ENCODE measurements around the gene B3GNT5. TPM values are rescaled to one million over a fixed set of nuclear protein-coding genes. Genes with fewer than 3 reads are reported as not detected.

Gene B3GNT5, protein sequence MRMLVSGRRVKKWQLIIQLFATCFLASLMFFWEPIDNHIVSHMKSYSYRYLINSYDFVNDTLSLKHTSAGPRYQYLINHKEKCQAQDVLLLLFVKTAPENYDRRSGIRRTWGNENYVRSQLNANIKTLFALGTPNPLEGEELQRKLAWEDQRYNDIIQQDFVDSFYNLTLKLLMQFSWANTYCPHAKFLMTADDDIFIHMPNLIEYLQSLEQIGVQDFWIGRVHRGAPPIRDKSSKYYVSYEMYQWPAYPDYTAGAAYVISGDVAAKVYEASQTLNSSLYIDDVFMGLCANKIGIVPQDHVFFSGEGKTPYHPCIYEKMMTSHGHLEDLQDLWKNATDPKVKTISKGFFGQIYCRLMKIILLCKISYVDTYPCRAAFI
- 50.9 and 51.6 TPM in 2 replicates for total RNA-seq

DNA sequence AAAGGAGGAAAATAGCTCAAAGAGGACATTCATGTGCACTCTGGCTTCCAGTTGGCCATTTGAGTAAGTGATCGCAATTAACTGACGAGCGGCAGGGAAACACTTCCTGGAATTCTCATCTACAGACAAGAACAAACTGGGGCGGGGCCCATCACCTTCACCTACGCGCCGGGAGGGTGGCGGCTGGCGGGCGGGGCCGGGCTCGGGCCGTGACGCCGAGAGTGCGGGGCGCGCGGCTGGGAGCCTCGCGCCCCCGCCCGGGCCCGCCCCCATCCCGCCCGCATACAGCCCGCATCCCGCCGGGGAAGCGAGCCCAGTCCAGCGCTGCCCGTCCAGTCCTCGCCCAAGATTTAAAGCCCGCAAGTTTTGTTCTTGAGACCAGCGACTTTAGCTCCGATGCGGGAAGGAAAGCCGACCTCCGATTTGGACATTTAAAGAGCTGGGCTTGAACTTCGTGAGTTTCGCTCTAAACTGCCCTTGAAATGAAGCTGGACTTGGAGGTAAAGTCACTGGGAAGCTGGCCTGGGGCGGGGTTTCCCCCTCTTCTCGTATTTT is at the start of gene B3GNT5:
B3GNT5 (plus strand) TSS at position 281 of the 555 bp plus-strand sequence. CDS start 16,546 bp downstream, outside the sequence.
- DNase-seq (ENCODE audit: extremely low read depth, low read depth, low spot score): no peak

GRCh38 chr3:183203670-183204069 is 49.4 kb upstream of the B3GNT5 start:
- DNase-seq (ENCODE audit: extremely low read depth, low read depth, low spot score): no peak

- DNase-seq (ENCODE audit: extremely low read depth, low read depth, low spot score): no peak
Measured at GRCh38 chr3:183208260-183208659, 44.8 kb upstream of the B3GNT5 start.

DNA sequence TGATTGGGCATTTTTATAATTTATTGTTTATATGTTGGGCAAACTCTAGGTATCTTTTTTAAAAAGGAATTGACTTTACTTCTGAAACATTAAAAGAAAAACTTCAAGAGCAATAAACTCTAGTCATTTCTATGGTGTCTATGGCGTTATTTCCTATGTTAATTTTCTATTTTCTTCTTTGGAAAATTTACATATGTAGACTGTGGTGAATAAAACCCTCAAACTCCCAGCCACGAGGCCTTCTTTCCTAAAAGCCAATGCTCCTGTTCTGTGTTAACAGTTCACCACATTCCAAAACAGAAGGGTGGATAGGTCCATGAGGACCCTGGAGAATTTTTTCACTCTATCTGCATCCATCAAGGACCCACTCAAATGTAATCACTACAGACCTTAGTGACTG is 44.3 kb upstream of the B3GNT5 start:
- no peak for DNase-seq (ENCODE audit: extremely low read depth, low read depth, low spot score)

GRCh38 chr3:183210341-183210740 is 42.7 kb upstream of the B3GNT5 start:
- no peak for DNase-seq (ENCODE audit: extremely low read depth, low read depth, low spot score)

- no peak for DNase-seq (ENCODE audit: extremely low read depth, low read depth, low spot score)
Measured at GRCh38 chr3:183210862-183211341, 42.2 kb upstream of the B3GNT5 start.

- DNase-seq (ENCODE audit: extremely low read depth, low read depth, low spot score): no peak
Measured at GRCh38 chr3:183211352-183211751, 41.7 kb upstream of the B3GNT5 start.

DNA sequence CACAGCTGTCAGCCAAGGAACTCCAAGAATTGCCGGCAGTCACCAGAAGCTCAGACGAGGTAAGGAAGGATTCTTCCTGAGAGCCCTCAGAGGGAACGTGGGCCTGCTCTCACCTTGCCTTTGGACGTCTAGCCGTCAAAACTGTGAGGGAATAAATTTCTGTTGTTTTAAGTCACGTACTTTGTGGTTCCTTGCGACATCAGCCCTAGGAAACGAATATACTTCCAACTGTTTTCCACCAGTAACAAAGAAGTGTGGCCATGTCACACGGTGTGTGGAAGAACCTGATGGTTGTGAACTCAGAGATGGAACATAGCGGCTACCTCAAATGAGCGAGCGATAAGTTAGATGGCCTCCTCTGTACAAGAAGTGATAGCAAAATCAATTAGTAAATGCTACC is 41.0 kb upstream of the B3GNT5 start:
- no peak for DNase-seq (ENCODE audit: extremely low read depth, low read depth, low spot score)

- DNase-seq (ENCODE audit: extremely low read depth, low read depth, low spot score): no peak
Measured at GRCh38 chr3:183212565-183212964, 40.5 kb upstream of the B3GNT5 start.

GRCh38 chr3:183213415-183214276 is 39.4 kb upstream of the B3GNT5 start:
- DNase-seq (ENCODE audit: extremely low read depth, low read depth, low spot score): no peak

DNA sequence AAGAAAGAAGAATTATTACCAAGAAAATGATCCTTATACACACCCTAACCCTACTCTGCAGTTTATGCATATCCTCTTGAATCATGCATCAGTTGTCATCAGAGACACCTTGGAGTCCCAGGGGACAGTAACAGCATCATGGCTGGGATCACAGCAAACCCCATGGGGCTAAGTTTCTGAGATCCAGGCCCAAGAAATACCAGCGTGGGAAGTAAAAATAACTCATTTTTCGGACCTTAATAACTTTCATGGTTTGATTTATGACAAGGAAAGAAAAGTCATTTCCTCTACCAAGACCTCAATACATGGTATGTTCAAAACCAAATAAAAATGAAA is 38.8 kb upstream of the B3GNT5 start:
- DNase-seq (ENCODE audit: extremely low read depth, low read depth, low spot score): no peak

DNA sequence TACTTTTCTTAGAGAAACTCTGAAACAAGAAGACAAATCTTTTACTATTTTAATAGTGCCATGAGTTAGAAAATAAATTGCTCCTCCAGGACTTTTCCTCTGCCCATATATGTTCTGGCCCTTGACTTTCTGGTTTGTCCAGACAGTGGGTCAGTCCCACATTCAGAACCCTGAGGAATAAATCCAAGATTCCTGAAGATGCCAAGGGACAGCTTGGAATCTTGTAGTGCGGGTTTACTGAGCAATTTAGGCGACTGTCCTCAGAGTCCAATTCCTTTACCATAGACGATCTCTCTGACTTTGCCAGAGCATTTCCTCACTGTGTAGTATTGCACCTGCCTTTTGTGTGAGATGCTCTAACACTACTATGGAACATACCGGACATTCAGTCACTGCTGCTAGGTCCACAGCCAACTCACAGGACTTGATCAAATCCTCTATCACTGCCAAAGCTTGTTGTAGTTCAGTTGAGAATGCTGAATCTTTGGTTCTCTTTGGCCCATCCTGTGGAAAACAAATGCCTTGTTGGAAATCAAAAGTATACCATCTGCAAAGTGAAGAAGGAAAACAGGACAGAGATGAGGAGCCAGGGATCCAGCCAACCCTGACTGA is 37.4 kb upstream of the B3GNT5 start:
- no peak for DNase-seq (ENCODE audit: extremely low read depth, low read depth, low spot score)

DNA sequence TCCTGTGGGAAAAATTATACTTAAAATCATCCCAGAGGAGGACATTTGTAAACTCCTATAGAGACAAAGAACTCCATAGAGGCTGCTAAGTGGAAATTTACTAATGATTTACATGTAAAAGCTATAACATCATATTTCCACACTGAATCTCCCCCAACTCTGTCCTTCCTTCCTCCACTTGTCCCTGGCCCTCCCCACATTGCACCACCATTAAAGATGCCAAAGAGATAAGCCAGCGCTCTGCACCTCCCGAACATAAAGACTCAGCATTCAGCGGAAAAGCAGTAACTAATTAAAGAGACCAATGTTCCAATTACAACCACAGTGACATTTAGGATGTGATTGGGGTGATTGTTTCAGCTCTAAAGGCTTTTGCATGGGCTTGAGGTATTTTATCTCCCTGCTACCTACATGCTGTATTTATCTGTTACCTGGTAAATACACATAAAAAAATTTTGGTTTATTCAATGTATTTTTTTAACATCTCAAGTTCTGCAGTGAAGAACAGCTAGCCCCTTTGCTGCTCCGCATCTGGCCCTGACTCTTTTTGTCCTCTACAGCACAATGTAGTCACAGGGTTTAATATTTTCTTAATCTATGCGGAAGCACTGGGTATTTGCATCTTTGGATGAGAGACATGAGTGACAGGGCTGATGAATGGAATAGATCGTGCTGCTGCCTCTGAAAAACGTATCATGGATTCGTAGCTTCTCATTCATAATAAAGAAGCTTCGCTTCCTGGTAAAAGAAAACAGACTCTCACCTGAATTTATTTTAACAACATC is 35.3 kb upstream of the B3GNT5 start:
- DNase-seq (ENCODE audit: extremely low read depth, low read depth, low spot score): no peak

DNA sequence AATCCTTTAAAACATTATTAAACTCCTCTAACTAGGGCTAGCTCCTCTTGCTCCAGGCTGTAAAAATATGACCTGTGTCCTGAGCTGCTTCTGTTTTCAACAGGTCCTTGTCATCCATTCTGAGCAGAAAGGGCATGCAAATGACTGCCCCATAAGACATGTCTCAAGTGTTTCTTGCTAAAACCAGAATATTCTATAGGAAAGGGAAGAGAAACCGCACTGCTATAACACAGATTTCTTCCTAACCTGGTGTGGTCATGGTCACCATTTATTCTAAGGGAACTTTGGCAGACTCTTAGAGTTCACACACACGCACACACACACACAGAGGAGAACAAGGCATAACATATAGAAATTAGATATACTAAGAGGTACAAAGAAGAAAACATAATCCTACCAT is 34.2 kb upstream of the B3GNT5 start:
- no peak for DNase-seq (ENCODE audit: extremely low read depth, low read depth, low spot score)

DNA sequence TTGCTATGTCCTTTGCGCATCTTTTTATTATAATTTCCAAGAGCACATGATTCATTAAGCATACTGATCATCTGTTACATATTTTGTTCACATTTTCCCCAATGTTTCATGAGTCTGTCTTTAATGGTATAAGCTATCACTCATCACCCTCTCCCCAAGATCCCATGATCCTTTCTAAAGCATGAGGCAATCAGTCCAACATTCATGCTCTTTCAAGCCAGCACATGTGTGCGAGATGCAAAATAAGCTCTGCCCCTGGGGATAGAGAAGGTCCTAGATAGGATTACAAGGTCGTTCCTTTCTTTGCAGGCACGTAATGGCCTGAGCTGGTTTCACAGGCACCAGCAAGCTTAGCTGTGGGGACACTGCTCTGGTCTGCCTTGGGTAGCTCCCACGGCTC is 32.2 kb upstream of the B3GNT5 start:
- DNase-seq (ENCODE audit: extremely low read depth, low read depth, low spot score): no peak

DNA sequence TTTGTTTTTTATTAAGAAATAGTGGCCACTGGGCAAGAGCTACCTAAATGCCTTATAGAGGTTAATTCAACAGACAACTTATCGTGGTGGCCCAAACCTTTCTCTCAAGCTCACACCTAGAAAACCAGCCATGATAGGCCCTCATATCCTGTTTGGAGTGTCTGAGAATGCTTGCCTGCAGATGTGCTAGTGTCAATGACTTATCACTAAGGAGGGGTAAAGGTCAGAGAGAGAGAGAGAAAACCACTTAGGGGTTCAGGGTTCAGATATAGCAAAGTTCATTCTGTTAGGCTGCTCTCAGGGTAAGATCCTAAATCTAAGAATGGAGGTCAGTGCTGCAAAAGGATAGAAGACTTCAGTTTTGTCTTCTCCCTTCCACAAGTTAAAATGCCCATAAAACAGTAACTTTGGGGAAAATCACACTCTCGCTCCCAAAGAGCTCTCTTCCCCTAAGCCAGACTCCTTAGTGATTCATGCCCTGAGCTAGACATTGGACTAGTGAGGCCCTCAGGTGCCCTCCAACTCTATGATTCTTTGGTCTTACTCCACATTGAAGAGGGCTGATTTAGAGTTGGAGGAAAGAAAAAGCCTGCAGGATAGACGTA is 30.3 kb upstream of the B3GNT5 start:
- DNase-seq (ENCODE audit: extremely low read depth, low read depth, low spot score): no peak

DNA sequence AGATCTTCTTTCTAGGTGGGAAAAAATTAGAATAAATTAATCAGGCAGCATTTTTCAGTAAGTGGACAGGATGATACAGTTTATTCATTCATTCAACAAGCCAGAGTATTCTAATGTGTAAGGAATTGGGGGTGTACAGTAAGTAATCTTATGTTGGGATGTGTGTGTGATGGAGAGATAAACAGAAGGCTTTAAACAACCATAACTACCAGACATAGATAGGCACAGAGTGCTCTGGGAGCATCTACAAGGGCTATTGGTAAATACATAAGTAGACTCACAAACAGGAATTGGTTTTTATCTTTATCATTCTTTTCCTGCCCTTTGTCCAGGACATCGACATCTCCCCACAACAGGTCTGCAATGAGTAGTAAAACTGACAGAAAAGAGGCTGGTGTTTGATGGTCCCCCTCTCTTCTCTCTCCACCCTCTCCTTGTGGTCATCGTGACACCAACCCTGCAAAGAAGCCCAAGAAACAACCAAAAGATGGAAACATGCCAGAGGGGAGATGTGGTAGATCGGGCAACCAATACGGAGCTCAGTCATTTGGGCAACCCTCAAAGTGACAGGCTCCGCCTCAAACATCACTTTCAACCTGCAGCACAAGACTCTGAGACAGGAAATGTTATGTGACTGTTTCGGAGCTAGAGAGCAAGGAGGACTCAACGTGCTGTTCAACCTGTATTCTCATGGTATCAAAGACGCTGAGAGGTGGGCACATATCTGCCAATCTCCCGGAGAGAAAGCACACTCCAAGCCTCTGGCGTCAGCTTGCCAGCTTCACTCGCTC is 28.7 kb upstream of the B3GNT5 start:
- DNase-seq (ENCODE audit: extremely low read depth, low read depth, low spot score): no peak

DNA sequence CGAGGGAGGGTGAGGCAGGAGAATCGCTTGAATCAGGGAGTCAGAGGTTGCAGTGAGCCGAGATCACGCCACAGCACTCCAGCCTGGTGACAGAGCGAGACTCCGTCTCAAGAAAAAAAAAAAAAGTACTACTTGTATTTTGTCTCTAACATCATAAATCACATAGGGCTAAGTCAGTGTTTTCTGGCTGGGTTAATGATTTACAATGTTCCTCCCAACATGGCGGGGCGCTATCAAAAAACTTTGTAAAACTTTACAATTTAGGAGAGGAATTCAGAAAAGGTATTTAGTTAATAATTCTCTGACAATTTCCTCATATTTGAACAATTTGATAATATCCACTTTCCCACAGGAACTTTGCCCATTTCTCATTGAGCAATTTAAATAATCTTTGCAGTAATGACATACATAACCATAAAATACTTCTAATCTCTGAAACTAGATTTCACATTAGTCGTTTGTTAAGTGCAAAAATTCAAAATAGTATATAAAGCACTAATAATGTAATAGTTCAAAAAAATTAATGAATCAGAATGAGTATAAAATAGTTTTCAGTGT is 26.6 kb upstream of the B3GNT5 start:
- no peak for DNase-seq (ENCODE audit: extremely low read depth, low read depth, low spot score)

DNA sequence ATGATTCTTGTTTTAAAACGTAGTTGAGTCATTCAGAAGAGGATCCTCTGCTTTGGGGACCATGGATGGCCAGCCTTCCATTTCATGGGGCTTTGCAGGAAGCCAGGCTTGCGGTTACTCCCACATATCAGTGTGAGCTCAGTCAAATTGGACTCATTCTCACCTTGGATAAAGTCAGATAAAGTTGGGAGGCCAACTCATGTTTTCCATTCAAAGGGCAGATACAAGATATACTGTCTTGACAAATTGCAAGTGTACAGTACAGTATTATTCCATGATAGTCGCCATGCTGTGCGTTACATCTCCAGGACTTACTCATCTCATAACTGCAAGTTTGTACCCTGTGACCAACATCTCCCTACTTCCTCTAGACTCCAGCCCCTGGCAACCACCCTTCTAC is 25.5 kb upstream of the B3GNT5 start:
- DNase-seq (ENCODE audit: extremely low read depth, low read depth, low spot score): no peak
